DOHH2 (cell line): ENCODE data around the gene NIPAL3.

Source experiments
- EZH2phosphoT487 ChIP-seq: fragments of 200-600 bp; sonication (generic); IDR thresholded peaks from 2 replicates; pipeline ENCODE4 v1.6.1; 2017; ENCODE audit warnings: borderline replicate concordance, mild to moderate bottlenecking, antibody characterized with exemption, low read length, moderate library complexity, mixed read lengths
- TF ChIP-seq, protein P1 (sequence below): fragments of 200-600 bp; sonication (generic); IDR thresholded peaks from one replicate; pipeline ENCODE4 v1.5.1; 2014; ENCODE audit warnings: antibody characterized with exemption, mild to moderate bottlenecking, low read depth, low read length; ENCODE audit not compliant: poor library complexity, severe bottlenecking

DNA sequence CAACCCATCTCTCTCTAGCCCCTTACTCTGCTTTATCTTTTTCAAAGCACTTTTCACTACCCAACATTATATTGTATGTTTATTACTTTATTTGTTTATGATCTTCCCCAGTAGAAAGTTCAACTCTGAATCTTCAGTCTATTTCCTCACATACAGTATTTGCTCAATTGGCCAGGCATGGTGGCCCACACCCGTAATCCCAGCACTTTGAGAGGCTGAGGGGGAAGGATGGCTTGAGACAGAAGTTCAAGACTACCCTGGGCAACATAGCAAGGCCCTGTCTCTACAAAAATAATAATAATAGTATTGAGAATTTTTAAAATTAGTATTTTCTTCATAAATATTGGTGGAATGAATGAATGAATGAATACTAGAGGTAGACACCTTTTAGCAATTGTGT is 3.2 kb upstream of the NIPAL3 start:
- TF ChIP-seq, protein P1, sequence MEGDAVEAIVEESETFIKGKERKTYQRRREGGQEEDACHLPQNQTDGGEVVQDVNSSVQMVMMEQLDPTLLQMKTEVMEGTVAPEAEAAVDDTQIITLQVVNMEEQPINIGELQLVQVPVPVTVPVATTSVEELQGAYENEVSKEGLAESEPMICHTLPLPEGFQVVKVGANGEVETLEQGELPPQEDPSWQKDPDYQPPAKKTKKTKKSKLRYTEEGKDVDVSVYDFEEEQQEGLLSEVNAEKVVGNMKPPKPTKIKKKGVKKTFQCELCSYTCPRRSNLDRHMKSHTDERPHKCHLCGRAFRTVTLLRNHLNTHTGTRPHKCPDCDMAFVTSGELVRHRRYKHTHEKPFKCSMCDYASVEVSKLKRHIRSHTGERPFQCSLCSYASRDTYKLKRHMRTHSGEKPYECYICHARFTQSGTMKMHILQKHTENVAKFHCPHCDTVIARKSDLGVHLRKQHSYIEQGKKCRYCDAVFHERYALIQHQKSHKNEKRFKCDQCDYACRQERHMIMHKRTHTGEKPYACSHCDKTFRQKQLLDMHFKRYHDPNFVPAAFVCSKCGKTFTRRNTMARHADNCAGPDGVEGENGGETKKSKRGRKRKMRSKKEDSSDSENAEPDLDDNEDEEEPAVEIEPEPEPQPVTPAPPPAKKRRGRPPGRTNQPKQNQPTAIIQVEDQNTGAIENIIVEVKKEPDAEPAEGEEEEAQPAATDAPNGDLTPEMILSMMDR, result no peak
- TF ChIP-seq EZH2phosphoT487, result no peak
